Neuron (in vitro differentiated cells): ENCODE results near the gene DNAJC12.

Experiments
- H2AFZ ChIP-seq: one replicate; pipeline ENCODE4 v1.6.1; 2013; ENCODE audit warnings: low read depth, mild to moderate bottlenecking, inconsistent platforms, low read length, moderate library complexity
- H3K27me3 ChIP-seq: one replicate; pipeline ENCODE4 v1.6.1; 2013; ENCODE audit warnings: low read length; ENCODE audit not compliant: insufficient read depth
- H3K36me3 ChIP-seq: one replicate; pipeline ENCODE4 v1.6.1; 2013; ENCODE audit warnings: low read length; ENCODE audit not compliant: insufficient read depth
- H3K4me1 ChIP-seq: one replicate; pipeline ENCODE4 v1.6.1; 2013; ENCODE audit warnings: low read length; ENCODE audit not compliant: insufficient read depth
- H3K4me3 ChIP-seq: 2 replicates; pipeline ENCODE4 v1.5.1; 2013; ENCODE audit warnings: mild to moderate bottlenecking, low read length, moderate library complexity
- H3K9me3 ChIP-seq: one replicate; pipeline ENCODE4 v1.6.1; 2013; ENCODE audit warnings: low read length

DNAJC12 gene

DNA sequence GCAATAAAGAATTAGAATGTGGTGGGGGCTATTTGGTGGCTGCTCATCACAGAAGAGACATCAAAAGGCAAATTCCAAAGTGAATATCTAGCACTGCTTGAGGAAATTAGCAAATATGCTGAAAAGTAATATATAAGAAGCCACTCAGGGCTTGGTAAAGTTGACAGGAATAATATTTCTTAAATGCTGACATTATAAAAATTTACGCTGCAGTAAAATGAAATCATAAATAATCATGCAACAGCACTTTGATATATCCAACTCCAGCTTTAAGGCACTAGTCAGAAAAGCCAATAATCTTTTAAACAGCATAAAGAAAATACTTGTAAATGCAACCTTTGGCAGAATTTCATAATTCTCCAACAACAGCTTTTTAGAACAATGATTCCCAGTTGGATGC lies 36.9 kb downstream of the DNAJC12 start:
- Histone ChIP-seq H3K36me3 (no peaks in the 10 kb centered on the region), H3K27me3 (no peaks in the 10 kb centered on the region), H3K4me3 (no peak overlapping the region), H3K4me1 (no peaks in the 10 kb centered on the region), H3K9me3 (no peaks in the 10 kb centered on the region), H2AFZ (no peak overlapping the region)

DNA sequence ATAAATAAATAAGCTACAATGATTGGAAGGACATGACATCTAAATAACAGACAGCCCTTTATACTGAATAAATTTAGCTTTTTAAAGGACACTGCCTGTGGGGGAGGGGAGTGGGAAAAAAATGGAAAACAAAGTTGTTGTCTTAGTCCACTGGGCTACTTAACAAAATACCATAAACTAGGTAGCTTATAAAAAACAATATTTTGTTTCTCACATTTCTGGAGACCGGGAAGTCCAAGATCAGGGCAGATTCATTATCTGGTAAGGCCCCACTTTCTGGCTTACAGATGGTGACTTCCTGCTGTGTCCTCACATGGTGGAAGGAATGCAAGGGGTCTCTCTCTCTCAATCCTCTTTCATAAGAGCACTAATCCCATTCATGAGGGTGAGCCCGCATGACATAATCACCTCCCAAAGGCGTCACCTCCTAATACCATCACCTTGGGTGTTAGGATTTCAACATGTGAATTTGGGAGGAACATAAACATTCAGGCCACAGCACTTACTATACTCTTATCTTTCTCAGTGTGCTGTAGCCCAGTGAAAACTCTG lies 43.0 kb downstream of the DNAJC12 start:
- Histone ChIP-seq H3K27me3 (no peaks in the 10 kb centered on the region), H2AFZ (no peak overlapping the region), H3K4me3 (no peak overlapping the region), H3K9me3 (no peaks in the 10 kb centered on the region), H3K36me3 (no peaks in the 10 kb centered on the region), H3K4me1 (no peaks in the 10 kb centered on the region)

DNA sequence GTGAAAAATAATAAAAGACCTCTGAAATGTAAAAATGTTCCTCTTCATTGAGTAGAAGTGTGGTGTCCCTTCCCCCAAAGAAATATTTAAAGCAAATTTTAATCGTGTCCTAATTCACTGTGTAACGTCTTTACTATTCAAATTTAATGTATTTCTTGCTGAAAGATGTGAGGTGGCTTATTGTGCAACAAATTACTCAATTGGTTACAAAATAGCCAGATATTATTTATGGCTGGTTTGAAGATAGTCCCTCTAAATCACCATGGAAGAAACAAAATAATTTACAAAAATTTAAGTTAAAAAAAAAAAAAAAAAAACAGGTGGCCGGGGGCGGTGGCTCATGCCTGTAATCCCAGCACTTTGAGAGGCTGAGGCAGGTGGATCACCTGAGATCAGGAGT lies 43.7 kb downstream of the DNAJC12 start:
- no peaks in the 10 kb centered on the region for H3K4me1 ChIP-seq
- no peaks in the 10 kb centered on the region for H3K9me3 ChIP-seq
- no peaks in the 10 kb centered on the region for H3K27me3 ChIP-seq
- H3K36me3 ChIP-seq = no peaks in the 10 kb centered on the region
- no peak overlapping the region for H3K4me3 ChIP-seq
- H2AFZ ChIP-seq = no peak overlapping the region

DNA sequence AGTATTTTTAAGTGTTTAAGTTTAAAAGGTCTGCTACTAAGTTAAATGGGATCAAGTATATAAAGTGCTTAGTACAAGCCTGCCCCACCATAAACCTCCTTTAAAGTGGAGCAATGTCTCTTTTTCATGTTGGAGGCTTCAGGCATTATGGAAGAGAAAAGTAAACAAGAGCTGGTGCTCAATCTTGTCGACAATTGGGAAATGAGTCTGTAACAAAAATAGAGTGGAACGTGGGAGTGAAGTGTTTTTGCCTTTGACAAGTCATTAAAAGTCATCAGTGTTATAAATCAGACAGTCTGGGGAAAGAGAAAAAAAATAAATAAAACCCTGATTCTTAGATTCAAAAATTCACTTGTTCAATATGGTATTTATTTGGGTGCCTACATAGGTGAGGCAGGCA lies 44.7 kb downstream of the DNAJC12 start:
- Histone ChIP-seq H3K27me3 (no peaks in the 10 kb centered on the region), H3K36me3 (no peaks in the 10 kb centered on the region)

DNA sequence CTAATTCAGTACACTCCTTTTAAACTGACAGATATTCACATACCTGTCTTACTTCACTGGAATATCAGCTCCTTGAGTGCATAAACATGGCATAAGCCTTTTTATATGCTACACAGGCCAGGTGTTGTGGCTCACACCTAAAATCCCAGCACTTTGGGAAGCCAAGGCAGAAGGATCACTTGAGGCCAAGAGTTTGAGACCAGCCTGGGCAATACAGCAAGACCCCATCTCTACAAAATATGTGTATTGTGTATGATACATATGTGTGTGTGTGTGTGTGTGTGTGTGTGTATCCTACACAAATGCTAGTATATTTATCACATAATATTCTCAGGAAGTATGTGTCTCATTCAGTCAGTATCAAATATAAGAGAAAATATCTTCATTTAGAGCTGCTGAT lies 45.3 kb downstream of the DNAJC12 start:
- H2AFZ ChIP-seq = no peak overlapping the region
- H3K4me1 ChIP-seq = no peaks in the 10 kb centered on the region
- H3K36me3 ChIP-seq = no peaks in the 10 kb centered on the region
- H3K27me3 ChIP-seq = peaks cover 2% of the 10 kb centered on the region
- no peak overlapping the region for H3K4me3 ChIP-seq
- no peaks in the 10 kb centered on the region for H3K9me3 ChIP-seq

More for the DNA sequence above, 44.7 kb downstream of the DNAJC12 start:
- H3K4me1 ChIP-seq = no peaks in the 10 kb centered on the region
- no peak overlapping the region for H2AFZ ChIP-seq
- no peak overlapping the region for H3K4me3 ChIP-seq
- H3K9me3 ChIP-seq = no peaks in the 10 kb centered on the region

DNA sequence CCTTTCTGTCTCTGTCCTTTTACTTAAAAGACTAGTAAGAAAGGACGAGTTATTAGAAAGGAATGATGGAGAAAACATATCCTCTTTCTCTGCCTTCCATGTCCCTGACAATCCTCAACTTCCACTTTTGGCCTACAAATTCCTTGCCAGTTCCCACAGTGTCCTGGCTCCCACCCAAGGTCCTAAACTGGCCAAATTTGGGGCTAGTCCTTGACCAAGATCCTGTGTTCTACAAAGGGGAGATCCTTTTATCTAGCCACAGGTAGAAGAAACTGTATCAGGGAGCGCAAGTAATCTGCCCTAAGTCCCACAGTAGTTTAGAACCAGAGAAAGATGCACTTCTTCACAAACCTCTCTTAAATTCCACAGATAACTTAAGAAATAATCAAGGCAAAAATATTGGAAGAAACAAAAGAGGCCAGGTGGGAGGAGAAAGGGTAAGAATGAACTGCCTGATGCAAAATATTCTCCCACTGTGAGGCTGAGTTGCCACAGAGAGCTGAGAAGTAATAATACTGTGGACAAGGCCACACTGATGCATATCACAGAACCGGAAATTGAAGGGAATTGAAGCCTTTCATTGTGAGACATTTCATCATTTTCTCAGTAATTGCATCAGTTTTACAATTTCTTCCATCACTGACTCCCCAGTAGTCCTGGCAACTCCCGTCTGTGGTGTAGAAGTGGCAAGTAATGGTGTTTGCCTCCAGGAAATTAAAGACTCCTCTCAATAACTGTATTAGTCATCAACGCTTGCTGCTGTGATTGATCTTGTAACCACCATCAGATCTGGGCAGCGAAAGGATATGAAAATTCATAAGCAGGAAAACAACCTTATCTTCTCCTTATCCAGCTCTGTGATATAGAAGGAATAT lies 47.2 kb downstream of the DNAJC12 start:
- Histone ChIP-seq H3K27me3 (peaks cover 2% of the 10 kb centered on the region), H3K36me3 (no peaks in the 10 kb centered on the region), H3K4me3 (no peak overlapping the region), H2AFZ (no peak overlapping the region), H3K4me1 (no peaks in the 10 kb centered on the region), H3K9me3 (no peaks in the 10 kb centered on the region)

DNA sequence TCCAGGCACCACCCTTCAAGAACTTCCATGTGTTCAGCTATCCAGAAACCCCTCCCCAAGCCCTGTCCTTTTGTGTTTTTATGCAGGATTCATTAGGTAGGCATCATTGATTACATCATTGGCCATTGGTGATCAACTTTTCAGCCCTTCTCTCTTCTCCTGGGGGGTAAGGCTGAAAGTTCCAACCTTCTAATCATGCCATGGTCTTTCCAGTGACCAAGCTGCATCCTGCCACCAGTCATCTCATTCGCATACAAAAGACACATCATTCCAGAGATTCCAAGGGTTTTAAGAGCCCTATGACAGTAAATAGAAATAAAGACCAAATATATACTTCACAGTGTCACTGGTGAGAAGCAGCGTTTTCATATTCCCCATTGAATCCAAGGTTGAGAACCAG lies 48.2 kb downstream of the DNAJC12 start:
- no peaks in the 10 kb centered on the region for H3K9me3 ChIP-seq
- H2AFZ ChIP-seq = no peak overlapping the region
- no peaks in the 10 kb centered on the region for H3K36me3 ChIP-seq
- H3K4me3 ChIP-seq = no peak overlapping the region
- H3K27me3 ChIP-seq = peaks cover 2% of the 10 kb centered on the region
- no peaks in the 10 kb centered on the region for H3K4me1 ChIP-seq

DNA sequence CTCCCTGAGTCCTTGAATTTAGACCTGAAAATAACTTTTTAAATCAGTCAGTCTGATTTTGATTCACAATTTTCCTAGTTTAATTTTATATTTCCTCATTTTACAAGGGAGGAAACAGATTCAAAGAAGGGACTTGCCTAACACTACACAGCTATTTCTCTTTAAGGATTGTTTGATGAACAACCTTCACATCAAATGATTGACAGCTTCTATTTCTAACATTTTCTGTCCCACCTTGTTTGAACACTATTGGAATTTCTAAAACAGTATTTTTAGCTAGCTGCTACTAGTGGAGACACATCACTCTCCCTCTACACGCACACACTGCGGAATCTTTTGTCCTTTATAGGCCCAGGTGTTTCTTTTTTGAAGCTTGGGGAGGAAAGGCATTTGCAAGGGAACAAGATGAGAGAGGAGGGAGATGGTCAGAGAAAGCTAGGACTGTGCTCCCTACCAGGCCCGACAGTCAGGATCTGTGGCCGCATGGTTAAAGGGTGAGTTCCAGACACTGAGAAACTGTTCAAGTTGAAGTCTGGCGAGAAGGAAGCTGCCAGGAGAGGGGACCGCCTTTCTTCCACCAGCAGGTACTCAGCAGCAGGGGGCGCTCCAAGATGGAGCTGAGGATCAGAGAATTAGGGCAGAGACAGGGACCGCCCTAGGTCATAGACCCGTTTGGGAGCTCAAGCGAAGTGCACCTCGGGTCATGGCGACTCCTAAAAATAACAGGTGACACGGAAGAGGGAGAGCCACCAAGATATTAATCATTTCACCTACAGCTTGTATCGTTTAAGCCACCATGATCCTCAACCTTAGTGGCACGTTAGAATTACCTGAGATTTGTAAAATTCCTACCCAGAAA lies 49.7 kb downstream of the DNAJC12 start:
- H3K4me3 ChIP-seq = no peak overlapping the region
- H2AFZ ChIP-seq = no peak overlapping the region
- no peaks in the 10 kb centered on the region for H3K4me1 ChIP-seq
- H3K9me3 ChIP-seq = no peaks in the 10 kb centered on the region
- H3K27me3 ChIP-seq = peaks cover 2% of the 10 kb centered on the region
- H3K36me3 ChIP-seq = no peaks in the 10 kb centered on the region

DNA sequence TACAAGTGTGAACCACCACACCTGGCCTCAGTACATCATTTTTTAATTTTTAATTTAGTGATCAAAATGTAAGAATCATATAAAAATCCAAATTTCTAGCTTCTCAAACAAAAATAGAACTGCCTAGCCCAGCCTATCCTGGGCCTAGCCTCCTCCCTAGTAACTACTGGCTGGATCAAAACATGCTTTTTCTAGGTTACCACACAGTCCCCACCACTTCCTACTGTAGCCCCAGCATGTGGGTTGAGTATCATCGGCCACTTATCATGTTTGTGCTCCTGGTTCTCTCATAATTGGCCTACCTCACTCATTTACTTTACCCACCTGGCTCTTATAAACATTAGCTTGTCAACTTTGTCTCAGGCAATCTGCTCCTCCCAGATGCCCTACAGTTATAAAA lies 52.9 kb downstream of the DNAJC12 start:
- Histone ChIP-seq H3K27me3 (peaks cover 2% of the 10 kb centered on the region), H2AFZ (no peak overlapping the region), H3K36me3 (no peaks in the 10 kb centered on the region), H3K4me1 (no peaks in the 10 kb centered on the region), H3K9me3 (no peaks in the 10 kb centered on the region), H3K4me3 (no peak overlapping the region)

DNA sequence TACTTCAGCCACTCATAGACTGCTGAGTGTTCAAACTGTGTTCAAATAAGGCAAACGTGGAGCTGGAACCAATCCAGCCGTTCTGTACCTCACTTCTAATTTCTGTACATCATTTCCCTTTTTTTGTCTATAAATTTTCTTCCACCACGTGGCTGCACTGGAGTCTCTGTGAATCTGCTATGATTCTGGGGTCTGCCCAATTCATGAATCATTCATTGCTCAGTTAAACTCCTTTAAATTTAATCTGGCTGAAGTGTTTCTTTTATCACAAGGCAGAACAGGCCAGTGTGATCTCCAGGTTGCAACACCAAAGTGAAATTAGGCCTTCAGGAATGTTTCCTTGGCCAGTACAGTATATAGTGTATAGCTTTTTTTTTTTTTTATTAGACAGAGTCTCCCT lies 53.5 kb downstream of the DNAJC12 start:
- no peaks in the 10 kb centered on the region for H3K4me1 ChIP-seq
- no peak overlapping the region for H3K4me3 ChIP-seq
- no peak overlapping the region for H2AFZ ChIP-seq
- H3K9me3 ChIP-seq = no peaks in the 10 kb centered on the region
- H3K36me3 ChIP-seq = no peaks in the 10 kb centered on the region
- peaks cover 2% of the 10 kb centered on the region for H3K27me3 ChIP-seq

DNA sequence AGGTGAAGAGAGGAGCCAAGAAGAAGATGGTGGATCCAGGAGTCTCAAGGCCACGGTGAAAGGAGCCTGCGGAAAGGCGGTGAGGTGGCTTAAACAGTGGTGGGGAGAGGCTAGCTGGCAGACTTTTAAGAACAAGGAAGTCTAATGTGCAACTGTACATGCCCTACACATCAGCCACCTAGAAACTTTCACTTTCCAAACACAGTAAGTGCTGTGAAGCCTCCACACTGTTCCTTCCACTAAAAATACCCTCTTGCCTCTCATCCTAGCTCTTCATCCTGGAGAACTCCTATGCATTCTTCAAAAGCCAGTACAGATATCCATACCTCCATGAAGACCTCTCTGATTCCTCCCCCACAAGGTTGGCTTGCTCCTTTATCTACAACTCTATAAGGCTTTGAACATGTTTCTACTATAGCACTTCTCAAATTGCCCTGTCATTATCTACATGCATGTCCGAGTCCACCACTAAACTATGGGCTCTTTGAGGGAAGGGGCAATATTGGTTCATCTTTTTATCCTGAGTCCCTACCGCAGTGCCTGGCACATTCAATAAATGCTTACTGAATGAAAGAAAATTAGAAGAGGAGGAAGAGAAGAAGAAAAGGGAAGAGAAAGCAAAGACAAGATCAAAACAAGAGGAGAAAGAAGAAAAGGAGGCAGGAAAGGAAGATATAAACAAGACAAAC lies 54.2 kb downstream of the DNAJC12 start:
- no peak overlapping the region for H2AFZ ChIP-seq
- H3K4me1 ChIP-seq = no peaks in the 10 kb centered on the region
- H3K27me3 ChIP-seq = peaks cover 2% of the 10 kb centered on the region
- H3K36me3 ChIP-seq = no peaks in the 10 kb centered on the region
- no peaks in the 10 kb centered on the region for H3K9me3 ChIP-seq
- no peak overlapping the region for H3K4me3 ChIP-seq

DNA sequence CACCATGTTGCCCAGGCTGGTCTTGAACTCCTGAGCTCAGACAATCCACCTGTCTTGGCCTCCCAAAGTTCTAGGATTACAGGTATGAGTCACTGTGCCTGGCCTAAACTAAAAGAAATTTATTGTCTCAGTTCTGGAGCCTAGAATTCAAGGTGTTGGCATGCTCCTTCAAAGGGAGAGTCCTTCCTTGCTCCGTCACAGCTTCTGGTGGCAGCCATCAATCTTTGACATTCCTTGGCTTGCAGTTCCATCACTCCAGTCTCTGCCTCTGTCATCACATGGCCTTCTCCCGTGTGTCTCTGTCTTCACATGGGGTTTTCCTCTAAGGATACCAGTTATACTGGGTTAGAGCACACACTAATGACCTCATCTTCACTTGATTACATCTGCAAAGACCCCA lies 55.5 kb downstream of the DNAJC12 start:
- Histone ChIP-seq H3K4me3 (no peak overlapping the region), H3K9me3 (no peaks in the 10 kb centered on the region), H3K36me3 (no peaks in the 10 kb centered on the region), H3K27me3 (no peaks in the 10 kb centered on the region), H2AFZ (no peak overlapping the region), H3K4me1 (no peaks in the 10 kb centered on the region)
